Keratinocyte (primary cell): Measurements from ENCODE around the gene ATIC.

ENCODE experiments used
- EZH2 ChIP-seq: IDR thresholded peaks from one replicate; pipeline ENCODE4 v1.6.1; 2012; ENCODE audit warnings: inconsistent platforms, mild to moderate bottlenecking, low read length, moderate library complexity
- TF ChIP-seq, protein P1 (sequence below), 3 experiments: IDR thresholded peaks in 1 of 3; conservative IDR thresholded peaks in 1 of 3; optimal IDR thresholded peaks in 1 of 3; 2 replicates in 2 of 3; 3 replicates in 1 of 3; pipeline versions ENCODE3 to v1.5.1; 2011; ENCODE audit warnings: low read length in 3 of 3, mild to moderate bottlenecking in 3 of 3, moderate library complexity in 2 of 3, control low read depth in 1 of 3, inconsistent platforms in 1 of 3; ENCODE audit not compliant: insufficient read depth in 2 of 3; ENCODE audit errors: extremely low read depth in 1 of 3

DNA sequence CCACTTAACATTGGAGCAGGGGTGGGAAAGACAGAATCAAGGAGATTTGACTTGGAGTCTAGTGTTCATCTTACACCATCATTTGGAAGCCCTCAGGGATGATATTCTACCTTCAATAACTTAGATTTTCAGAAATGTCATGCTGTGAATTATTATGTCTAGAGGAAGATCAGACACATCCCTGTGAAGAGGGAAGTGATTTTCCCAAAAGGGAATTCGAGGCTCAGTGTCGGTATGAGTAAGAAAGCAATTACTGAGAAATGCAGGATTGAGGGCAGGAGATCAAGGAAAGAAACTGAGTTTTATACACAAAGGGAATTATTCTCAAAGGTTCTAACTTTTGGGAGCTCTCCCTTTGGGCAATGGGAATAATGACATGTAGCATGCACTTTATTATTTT is 25.6 kb upstream of the ATIC start:
- TF ChIP-seq, protein P1, sequence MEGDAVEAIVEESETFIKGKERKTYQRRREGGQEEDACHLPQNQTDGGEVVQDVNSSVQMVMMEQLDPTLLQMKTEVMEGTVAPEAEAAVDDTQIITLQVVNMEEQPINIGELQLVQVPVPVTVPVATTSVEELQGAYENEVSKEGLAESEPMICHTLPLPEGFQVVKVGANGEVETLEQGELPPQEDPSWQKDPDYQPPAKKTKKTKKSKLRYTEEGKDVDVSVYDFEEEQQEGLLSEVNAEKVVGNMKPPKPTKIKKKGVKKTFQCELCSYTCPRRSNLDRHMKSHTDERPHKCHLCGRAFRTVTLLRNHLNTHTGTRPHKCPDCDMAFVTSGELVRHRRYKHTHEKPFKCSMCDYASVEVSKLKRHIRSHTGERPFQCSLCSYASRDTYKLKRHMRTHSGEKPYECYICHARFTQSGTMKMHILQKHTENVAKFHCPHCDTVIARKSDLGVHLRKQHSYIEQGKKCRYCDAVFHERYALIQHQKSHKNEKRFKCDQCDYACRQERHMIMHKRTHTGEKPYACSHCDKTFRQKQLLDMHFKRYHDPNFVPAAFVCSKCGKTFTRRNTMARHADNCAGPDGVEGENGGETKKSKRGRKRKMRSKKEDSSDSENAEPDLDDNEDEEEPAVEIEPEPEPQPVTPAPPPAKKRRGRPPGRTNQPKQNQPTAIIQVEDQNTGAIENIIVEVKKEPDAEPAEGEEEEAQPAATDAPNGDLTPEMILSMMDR (optimal IDR thresholded peaks at IDR 0.05 in 1 of 3, IDR thresholded peaks at IDR 0.05 in 1 of 3, conservative IDR thresholded peaks at IDR 0.05 in 1 of 3; ENCODE audit: extremely low read depth in 1 of 3, insufficient read depth in 2 of 3, low read length in 3 of 3) = no peak
- TF ChIP-seq EZH2 = no peak
